Measurements from ENCODE around the gene EIF4ENIF1. TPM values are rescaled to one million over a fixed set of nuclear protein-coding genes. Genes with fewer than 3 reads are reported as not detected.
"Not testable (repeated sequence)": the region's sequence is repeated elsewhere in the genome, so short reads cannot be mapped to it uniquely, and the experiment has no call there.

Gene EIF4ENIF1
- total RNA-seq, 1 donor from 2014 or later = 24.6 TPM

- H3K4me1 ChIP-seq = peaks cover 21% of the 10 kb centered on the region
- H3K27me3 ChIP-seq = no peaks in the 10 kb centered on the region
- H3K9me3 ChIP-seq = no peaks in the 10 kb centered on the region
- peaks cover 0 to 85% of the 10 kb centered on the region in 2 donors for H3K36me3 ChIP-seq
- DNase-seq (ENCODE audit: extremely low spot score in 2 of 2) = no peak
- no peak overlapping the region for H3K27ac ChIP-seq
- intact Hi-C loops (cut with DNase I) = no loop called here
- no peak overlapping the region for H3K4me3 ChIP-seq
- TF ChIP-seq POLR2A (IDR thresholded peaks at IDR 0.05) (no peak), POLR2AphosphoS5 (IDR thresholded peaks at IDR 0.05; ENCODE audit: insufficient read depth in 1 of 2, low read depth in 1 of 2) (no peak), CTCF (IDR thresholded peaks at IDR 0.05) (no peak)
Observed at GRCh38 chr22:31436132-31436531, 53.5 kb downstream of the EIF4ENIF1 start.

GRCh38 chr22:31431950-31432349, 57.7 kb downstream of the EIF4ENIF1 start:
- Histone ChIP-seq H3K36me3 (peaks cover 0 to 86% of the 10 kb centered on the region in 2 donors), H3K27ac (no peak overlapping the region), H3K4me1 (peaks cover 12% of the 10 kb centered on the region), H3K4me3 (no peak overlapping the region), H3K27me3 (no peaks in the 10 kb centered on the region), H3K9me3 (no peaks in the 10 kb centered on the region)
- no peak for DNase-seq (ENCODE audit: extremely low spot score in 2 of 2)
- intact Hi-C loops (cut with DNase I) = no loop called here
- TF ChIP-seq CTCF (IDR thresholded peaks at IDR 0.05) (no peak), POLR2A (IDR thresholded peaks at IDR 0.05) (no peak), POLR2AphosphoS5 (IDR thresholded peaks at IDR 0.05; ENCODE audit: insufficient read depth in 1 of 2, low read depth in 1 of 2) (no peak)

- DNase-seq (ENCODE audit: extremely low spot score in 2 of 2) = no peak
- intact Hi-C loops (cut with DNase I) = no loop called here
- no peak overlapping the region for H3K27ac ChIP-seq
- H3K36me3 ChIP-seq = peaks cover 0 to 86% of the 10 kb centered on the region in 2 donors
- no peaks in the 10 kb centered on the region for H3K4me1 ChIP-seq
- no peaks in the 10 kb centered on the region for H3K27me3 ChIP-seq
- no peak overlapping the region for H3K4me3 ChIP-seq
- H3K9me3 ChIP-seq = no peaks in the 10 kb centered on the region
- TF ChIP-seq POLR2A (IDR thresholded peaks at IDR 0.05) = no peak
- no peak for TF ChIP-seq POLR2AphosphoS5 (IDR thresholded peaks at IDR 0.05; ENCODE audit: insufficient read depth in 1 of 2, low read depth in 1 of 2)
- TF ChIP-seq CTCF (IDR thresholded peaks at IDR 0.05) = no peak
Observed at GRCh38 chr22:31425331-31426050, 64.2 kb downstream of the EIF4ENIF1 start.

GRCh38 chr22:31402350-31402749, 87.3 kb downstream of the EIF4ENIF1 start:
- H3K9me3 ChIP-seq; H3K27ac ChIP-seq; H3K4me3 ChIP-seq; intact Hi-C loops (cut with DNase I); DNase-seq (ENCODE audit: extremely low spot score in 2 of 2); H3K27me3 ChIP-seq: not testable (repeated sequence)
- Histone ChIP-seq H3K4me1 (peaks cover 15% of the 10 kb centered on the region), H3K36me3 (peaks cover 3 to 37% of the 10 kb centered on the region in 2 donors)

- H3K27ac ChIP-seq = peak overlapping the region; percentile 81
- TF ChIP-seq CTCF (IDR thresholded peaks at IDR 0.05) (no peak), POLR2AphosphoS5 (IDR thresholded peaks at IDR 0.05; ENCODE audit: insufficient read depth in 1 of 2, low read depth in 1 of 2) (no peak), POLR2A (IDR thresholded peaks at IDR 0.05) (no peak)
- DNase-seq (ENCODE audit: extremely low spot score in 2 of 2) = no peak
- no peaks in the 10 kb centered on the region for H3K27me3 ChIP-seq
- intact Hi-C loops (cut with DNase I) = no loop called here
- H3K9me3 ChIP-seq = no peaks in the 10 kb centered on the region
- H3K36me3 ChIP-seq = peaks cover 3 to 14% of the 10 kb centered on the region in 2 donors
- H3K4me3 ChIP-seq = peak overlapping the region; percentile 86 to 94
- H3K4me1 ChIP-seq = peaks cover 15% of the 10 kb centered on the region
Observed at GRCh38 chr22:31400023-31400397, 89.6 kb downstream of the EIF4ENIF1 start.
